Thoracic aorta (tissue), 2 donors: ENCODE results near the gene MTUS2. TPM values are rescaled to one million over a fixed set of nuclear protein-coding genes. Genes with fewer than 3 reads are reported as not detected.

ENCODE experiments used
- ATAC-seq: fragments of 150-250 bp; one replicate; pipeline ENCODE4 v1.8.0; 2017; ENCODE audit warnings: low read depth; ENCODE audit not compliant: insufficient number of reproducible peaks, low FRiP score
- DNase-seq: peaks from one replicate; pipeline ENCODE4 v3.0.0-alpha.2; 2020; ENCODE audit warnings: low spot score
- H3K27ac ChIP-seq, 2 donors: fragments of 200-600 bp; sonication (generic); 1 replicate in 1 of 2; 2 replicates in 1 of 2; pipeline ENCODE4 v1.5.1; 2016; ENCODE audit warnings: mild to moderate bottlenecking in 2 of 2, moderate library complexity in 2 of 2
- H3K27me3 ChIP-seq: fragments of 200-600 bp; sonication (generic); replicated peaks from 2 replicates; pipeline ENCODE4 v1.6.0; 2016; ENCODE audit warnings: mild to moderate bottlenecking; ENCODE audit not compliant: insufficient read depth
- H3K36me3 ChIP-seq: fragments of 200-600 bp; sonication (generic); one replicate; pipeline ENCODE4 v1.5.1; 2016
- H3K4me1 ChIP-seq, 2 donors: fragments of 200-600 bp; sonication (generic); 1 replicate in 1 of 2; 2 replicates in 1 of 2; pipeline versions ENCODE4 v1.5.1 to v1.6.0; 2016; ENCODE audit warnings: low read depth in 2 of 2, mild to moderate bottlenecking in 1 of 2; ENCODE audit not compliant: control insufficient read depth in 1 of 2
- H3K4me3 ChIP-seq: fragments of 200-600 bp; sonication (generic); 2 replicates; pipeline ENCODE4 v1.5.1; 2016; ENCODE audit warnings: mild to moderate bottlenecking
- H3K9me3 ChIP-seq: fragments of 200-600 bp; sonication (generic); 2 replicates; pipeline ENCODE4 v1.5.1; 2016
- total RNA-seq, 2 donors: library from RNA; depleted of rRNA; stranded (reverse); fragments of >200 nt; gene quantifications; one replicate each; pipeline versions ENCODE4 v1.1.0 to v1.2.3, GENCODE V29; 2016
- TF ChIP-seq, protein P1 (sequence below): fragments of 200-600 bp; sonication (generic); IDR thresholded peaks from one replicate; pipeline ENCODE4 v1.5.1; 2019; ENCODE audit warnings: antibody characterized with exemption

The MTUS2 gene
- total RNA-seq, 2 donors from 2014 or later = 14.9 to 26.4 TPM

GRCh38 chr13:29317828-29318227 lies 497.7 kb downstream of the MTUS2 start:
- Histone ChIP-seq H3K4me1 (peaks cover 0 to 22% of the 10 kb centered on the region in 2 donors), H3K4me3 (no peak overlapping the region), H3K27me3 (no peaks in the 10 kb centered on the region), H3K36me3 (no peaks in the 10 kb centered on the region), H3K27ac (no peak overlapping the region), H3K9me3 (no peaks in the 10 kb centered on the region)
- TF ChIP-seq, protein P1, sequence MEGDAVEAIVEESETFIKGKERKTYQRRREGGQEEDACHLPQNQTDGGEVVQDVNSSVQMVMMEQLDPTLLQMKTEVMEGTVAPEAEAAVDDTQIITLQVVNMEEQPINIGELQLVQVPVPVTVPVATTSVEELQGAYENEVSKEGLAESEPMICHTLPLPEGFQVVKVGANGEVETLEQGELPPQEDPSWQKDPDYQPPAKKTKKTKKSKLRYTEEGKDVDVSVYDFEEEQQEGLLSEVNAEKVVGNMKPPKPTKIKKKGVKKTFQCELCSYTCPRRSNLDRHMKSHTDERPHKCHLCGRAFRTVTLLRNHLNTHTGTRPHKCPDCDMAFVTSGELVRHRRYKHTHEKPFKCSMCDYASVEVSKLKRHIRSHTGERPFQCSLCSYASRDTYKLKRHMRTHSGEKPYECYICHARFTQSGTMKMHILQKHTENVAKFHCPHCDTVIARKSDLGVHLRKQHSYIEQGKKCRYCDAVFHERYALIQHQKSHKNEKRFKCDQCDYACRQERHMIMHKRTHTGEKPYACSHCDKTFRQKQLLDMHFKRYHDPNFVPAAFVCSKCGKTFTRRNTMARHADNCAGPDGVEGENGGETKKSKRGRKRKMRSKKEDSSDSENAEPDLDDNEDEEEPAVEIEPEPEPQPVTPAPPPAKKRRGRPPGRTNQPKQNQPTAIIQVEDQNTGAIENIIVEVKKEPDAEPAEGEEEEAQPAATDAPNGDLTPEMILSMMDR = no peak
- ATAC-seq = no peak
- no peak for DNase-seq

DNA sequence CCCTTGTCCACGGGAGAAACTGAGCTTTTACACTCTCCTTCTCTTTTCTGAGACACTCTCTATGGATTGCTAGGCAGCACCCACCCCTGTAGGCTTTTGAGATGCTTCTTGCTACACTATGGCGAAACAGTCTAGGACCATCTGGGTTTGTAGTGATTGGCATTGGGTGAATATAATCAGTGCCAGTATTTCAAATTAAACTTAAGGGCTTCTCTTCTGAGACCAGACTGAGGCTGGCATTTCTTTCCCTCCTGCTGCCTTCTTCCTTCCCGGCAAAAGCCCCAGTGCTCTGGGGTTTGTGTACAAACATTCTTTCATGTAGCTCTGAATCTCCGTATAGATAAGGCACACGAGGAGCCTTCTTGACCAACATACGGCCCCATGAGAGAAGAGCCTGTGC lies 498.6 kb downstream of the MTUS2 start:
- DNase-seq (no peak), ATAC-seq (no peak)
- TF ChIP-seq, protein P1 = no peak
- peak overlapping the region; percentile 13 to 67 for H3K27ac ChIP-seq
- H3K9me3 ChIP-seq = no peaks in the 10 kb centered on the region
- no peaks in the 10 kb centered on the region for H3K36me3 ChIP-seq
- H3K4me3 ChIP-seq = peak overlapping the region; percentile 2
- H3K27me3 ChIP-seq = no peaks in the 10 kb centered on the region
- H3K4me1 ChIP-seq = peaks cover 0 to 22% of the 10 kb centered on the region in 2 donors

GRCh38 chr13:29319451-29319850 lies 499.3 kb downstream of the MTUS2 start:
- H3K27me3 ChIP-seq = no peaks in the 10 kb centered on the region
- peak overlapping the region; percentile 2 for H3K4me3 ChIP-seq
- peak overlapping the region; percentile 13 to 67 for H3K27ac ChIP-seq
- DNase-seq (no peak), ATAC-seq (no peak)
- peaks cover 0 to 22% of the 10 kb centered on the region in 2 donors for H3K4me1 ChIP-seq
- no peaks in the 10 kb centered on the region for H3K9me3 ChIP-seq
- TF ChIP-seq, protein P1 = no peak
- H3K36me3 ChIP-seq = no peaks in the 10 kb centered on the region

DNA sequence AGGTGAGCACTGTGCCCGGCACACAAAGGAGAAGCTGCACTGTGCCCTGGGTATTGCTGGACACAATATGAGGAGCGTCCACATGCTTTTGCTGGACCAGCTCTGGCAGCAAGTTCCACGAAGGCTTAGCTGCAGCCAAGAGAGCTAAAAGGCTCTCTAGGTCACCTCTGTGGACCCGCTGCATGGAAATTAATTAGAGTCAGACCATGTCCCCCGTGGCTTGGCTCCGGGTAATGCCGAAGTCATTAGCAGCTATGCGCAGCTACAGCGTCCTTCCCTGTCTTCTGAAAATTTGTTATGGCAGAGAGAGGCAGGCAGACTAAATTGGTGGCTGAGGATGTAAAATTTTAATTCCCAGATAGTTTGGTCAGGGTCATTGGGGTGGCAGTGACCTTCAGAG lies 503.8 kb downstream of the MTUS2 start:
- no peaks in the 10 kb centered on the region for H3K9me3 ChIP-seq
- no peak overlapping the region for H3K4me3 ChIP-seq
- no peak for DNase-seq
- no peaks in the 10 kb centered on the region for H3K36me3 ChIP-seq
- H3K27ac ChIP-seq = no peak overlapping the region
- ATAC-seq = no peak
- H3K27me3 ChIP-seq = no peaks in the 10 kb centered on the region
- peaks cover 0 to 9% of the 10 kb centered on the region in 2 donors for H3K4me1 ChIP-seq
- TF ChIP-seq, protein P1 = no peak

GRCh38 chr13:29324601-29325000 lies 504.5 kb downstream of the MTUS2 start:
- no peaks in the 10 kb centered on the region for H3K27me3 ChIP-seq
- peaks cover 0 to 3% of the 10 kb centered on the region in 2 donors for H3K4me1 ChIP-seq
- no peaks in the 10 kb centered on the region for H3K36me3 ChIP-seq
- DNase-seq = no peak
- no peak overlapping the region for H3K4me3 ChIP-seq
- H3K27ac ChIP-seq = no peak overlapping the region
- H3K9me3 ChIP-seq = no peaks in the 10 kb centered on the region
- TF ChIP-seq, protein P1 = no peak
- no peak for ATAC-seq
